GM19351 (cell line): ENCODE data around the gene SVEP1.
"Not testable (repeated sequence)": the region's sequence is repeated elsewhere in the genome, so short reads cannot be mapped to it uniquely, and the experiment has no call there.

Source experiments
- ATAC-seq: cut with Tn5 transposase; IDR thresholded peaks from one replicate; pipeline ENCODE4 v1.9.1; 2021; ENCODE audit warnings: mild to moderate bottlenecking, moderate library complexity; ENCODE audit not compliant: unreplicated experiment

Gene SVEP1

GRCh38 chr9:110579862-110580219, 300 bp upstream of the SVEP1 start:
- no peak for ATAC-seq

GRCh38 chr9:110578575-110579033, 937 bp downstream of the SVEP1 start:
- no peak for ATAC-seq

- no peak for ATAC-seq
These were observed 3.6 kb downstream of the SVEP1 start for GRCh38 chr9:110575945-110576344.

GRCh38 chr9:110575169-110575568, 4.4 kb downstream of the SVEP1 start:
- no peak for ATAC-seq

GRCh38 chr9:110573305-110573704, 6.2 kb downstream of the SVEP1 start:
- no peak for ATAC-seq

GRCh38 chr9:110571801-110572483, 7.6 kb downstream of the SVEP1 start:
- ATAC-seq = no peak

- no peak for ATAC-seq
These were observed 13.4 kb downstream of the SVEP1 start for GRCh38 chr9:110566156-110566555.

GRCh38 chr9:110561826-110562225, 17.7 kb downstream of the SVEP1 start:
- ATAC-seq = no peak

- no peak for ATAC-seq
These were observed 19.7 kb downstream of the SVEP1 start for GRCh38 chr9:110559869-110560268.

GRCh38 chr9:110555551-110556331, 23.8 kb downstream of the SVEP1 start:
- ATAC-seq = no peak

GRCh38 chr9:110546411-110546871, 33.1 kb downstream of the SVEP1 start:
- no peak for ATAC-seq

- ATAC-seq = no peak
These were observed 33.8 kb downstream of the SVEP1 start for GRCh38 chr9:110545705-110546104.

GRCh38 chr9:110543631-110544051, 35.9 kb downstream of the SVEP1 start:
- no peak for ATAC-seq

GRCh38 chr9:110541950-110542349, 37.6 kb downstream of the SVEP1 start:
- ATAC-seq = no peak

GRCh38 chr9:110538647-110539041, 40.9 kb downstream of the SVEP1 start:
- no peak for ATAC-seq

- ATAC-seq = no peak
These were observed 41.5 kb downstream of the SVEP1 start for GRCh38 chr9:110537841-110538646.

GRCh38 chr9:110536822-110537221, 42.7 kb downstream of the SVEP1 start:
- no peak for ATAC-seq

- not testable (repeated sequence) for ATAC-seq
These were observed 45.4 kb downstream of the SVEP1 start for GRCh38 chr9:110534162-110534561.

GRCh38 chr9:110532908-110533665, 46.5 kb downstream of the SVEP1 start:
- ATAC-seq = no peak

- no peak for ATAC-seq
These were observed 47.8 kb downstream of the SVEP1 start for GRCh38 chr9:110531776-110532175.

- ATAC-seq = not testable (repeated sequence)
These were observed 48.3 kb downstream of the SVEP1 start for GRCh38 chr9:110531241-110531640.
